CD14-positive monocyte (primary cell): Measurements from ENCODE around the gene CLDND2. TPM values are rescaled to one million over a fixed set of nuclear protein-coding genes. Genes with fewer than 3 reads are reported as not detected.
A peak's percentile ranks its signal among the peaks of the same experiment; 100 is the strongest.

Experiments used
- DNase-seq, 3 donors: peaks; one replicate each; pipeline ENCODE4 v3.0.0-alpha.2; 2011 to 2022
- H2AFZ ChIP-seq: 2 replicates; pipeline ENCODE4 v1.6.0; 2012; ENCODE audit warnings: mild to moderate bottlenecking, low read depth, low read length, inconsistent platforms; ENCODE audit not compliant: insufficient read depth, poor library complexity, severe bottlenecking
- H3K27ac ChIP-seq, 2 donors: 1 replicate in 1 of 2; 2 replicates in 1 of 2; pipeline ENCODE4 v1.5.1; 2012 to 2013; ENCODE audit warnings: low read length in 2 of 2, control low read depth in 1 of 2, inconsistent platforms in 1 of 2, low read depth in 1 of 2, mild to moderate bottlenecking in 1 of 2
- H3K27me3 ChIP-seq, 2 donors: one replicate each; pipeline versions ENCODE4 v1.6.0 to v1.6.1; 2011 to 2013; ENCODE audit warnings: low read length in 2 of 2; ENCODE audit not compliant: control insufficient read depth in 2 of 2, insufficient read depth in 2 of 2
- H3K36me3 ChIP-seq, 2 donors: replicated peaks in 1 of 2; 1 replicate in 1 of 2; 2 replicates in 1 of 2; pipeline versions ENCODE4 v1.5.1 to v1.6.1; 2012 to 2013; ENCODE audit warnings: low read length in 2 of 2, control low read depth in 1 of 2, inconsistent platforms in 1 of 2, mild to moderate bottlenecking in 1 of 2; ENCODE audit not compliant: insufficient read depth in 2 of 2, control insufficient read depth in 1 of 2
- H3K4me1 ChIP-seq, 2 donors: 1 replicate in 1 of 2; 2 replicates in 1 of 2; pipeline versions ENCODE4 v1.5.1 to v1.6.1; 2012 to 2013; ENCODE audit warnings: low read length in 2 of 2, control low read depth in 1 of 2, inconsistent platforms in 1 of 2, mild to moderate bottlenecking in 1 of 2, moderate library complexity in 1 of 2; ENCODE audit not compliant: insufficient read depth in 2 of 2, control insufficient read depth in 1 of 2
- H3K4me2 ChIP-seq: replicated peaks from 2 replicates; pipeline ENCODE3; 2012; ENCODE audit warnings: low read length, moderate library complexity, mild to moderate bottlenecking; ENCODE audit not compliant: poor library complexity, severe bottlenecking; ENCODE audit errors: extremely low read depth
- H3K4me3 ChIP-seq, 3 experiments: fragments of 200-600 bp in 1 of 3; sonication (generic) in 1 of 3; replicated peaks in 1 of 3; 1 replicate in 2 of 3; 2 replicates in 1 of 3; pipeline ENCODE4 v1.5.1; 2011 to 2013; ENCODE audit warnings: low read length in 3 of 3, mild to moderate bottlenecking in 3 of 3, control low read depth in 2 of 3, low read depth in 2 of 3, inconsistent platforms in 1 of 3, moderate library complexity in 1 of 3
- H3K79me2 ChIP-seq: 2 replicates; pipeline ENCODE4 v1.6.0; 2012; ENCODE audit warnings: mild to moderate bottlenecking, control low read depth, inconsistent platforms, low read length, moderate library complexity; ENCODE audit not compliant: insufficient read depth
- H3K9ac ChIP-seq: 2 replicates; pipeline ENCODE4 v1.6.0; 2017; ENCODE audit warnings: low read length, mild to moderate bottlenecking; ENCODE audit not compliant: insufficient read depth, poor library complexity, severe bottlenecking
- H3K9me3 ChIP-seq, 2 donors: replicated peaks in 1 of 2; 1 replicate in 1 of 2; 2 replicates in 1 of 2; pipeline versions ENCODE4 v1.5.1 to v1.6.1; 2012 to 2013; ENCODE audit warnings: low read length in 2 of 2, control low read depth in 1 of 2; ENCODE audit not compliant: control insufficient read depth in 1 of 2, insufficient read depth in 1 of 2
- H4K20me1 ChIP-seq: 2 replicates; pipeline ENCODE4 v1.6.0; 2012; ENCODE audit warnings: mild to moderate bottlenecking, low read length, control low read depth, moderate library complexity; ENCODE audit not compliant: insufficient read depth
- H3K27ac Mint-ChIP-seq, 7 donors: one replicate each; pipeline ENCODE4 v1.8.0; 2020; ENCODE audit warnings: mild to moderate bottlenecking in 7 of 7, mixed read lengths in 7 of 7, moderate library complexity in 6 of 7, inconsistent platforms in 2 of 7
- H3K27me3 Mint-ChIP-seq, 3 donors: one replicate each; pipeline ENCODE4 v1.8.0; 2021 to 2022; ENCODE audit warnings: low read depth in 3 of 3, mild to moderate bottlenecking in 3 of 3, mixed read lengths in 3 of 3, moderate library complexity in 3 of 3, inconsistent platforms in 1 of 3
- H3K36me3 Mint-ChIP-seq, 2 donors: one replicate each; pipeline ENCODE4 v1.8.0; 2020; ENCODE audit warnings: mixed read lengths in 2 of 2, inconsistent platforms in 1 of 2, mild to moderate bottlenecking in 1 of 2
- H3K4me1 Mint-ChIP-seq: one replicate; pipeline ENCODE4 v1.8.0; 2020; ENCODE audit warnings: mild to moderate bottlenecking, mixed read lengths
- H3K4me3 Mint-ChIP-seq, 2 donors: one replicate each; pipeline ENCODE4 v1.8.0; 2020; ENCODE audit warnings: mild to moderate bottlenecking in 2 of 2, mixed read lengths in 2 of 2, moderate library complexity in 1 of 2
- H3K9me3 Mint-ChIP-seq, 7 donors: one replicate each; pipeline ENCODE4 v1.8.0; 2020 to 2022; ENCODE audit warnings: mixed read lengths in 7 of 7, mild to moderate bottlenecking in 6 of 7, moderate library complexity in 6 of 7, inconsistent platforms in 2 of 7
- CTCF ChIP-seq: fragments of 200-600 bp; IDR thresholded peaks from one replicate; pipeline ENCODE4 v1.8.0; 2022; ENCODE audit warnings: antibody characterized with exemption, mild to moderate bottlenecking
- WGBS: methylation state at CpG from one replicate; pipeline ENCODE4 v1.1.5; 2013; ENCODE audit warnings: missing lambda C conversion rate; ENCODE audit not compliant: insufficient coverage; 5-methylcytosine and 5-hydroxymethylcytosine counted together
- intact Hi-C, 2 donors: fragments of 100-400 bp; cut with micrococcal nuclease; formaldehyde crosslinking; loops; one replicate each; pipeline versions ENCODE4 v1.15.0 to v1.15.1; 2023
- polyA plus RNA-seq, 3 donors: library from polyadenylated mRNA; depleted of rRNA in 1 of 3; unstranded in 2 of 3; stranded (reverse) in 1 of 3; fragments of 300-500 nt in 2 of 3; fragments of >200 nt in 1 of 3; fragmentation: Illumina TruSeq in 2 of 3; gene quantifications; 1 replicate in 2 of 3; 2 replicates in 1 of 3; pipeline ENCODE4 v1.2.3, GENCODE V29; 2012 to 2021

CLDND2 gene
- polyA plus RNA-seq, 3 donors = 0.08 TPM; not detected in 2

- Mint-ChIP-seq H3K36me3 (peaks cover 3 to 5% of the 10 kb centered on the region in 2 donors), H3K9me3 (no peaks in the 10 kb centered on the region), H3K27ac (peak overlapping the region; percentile 93 to 99 (median 97)), H3K27me3 (peaks cover 0 to 6% (median 0%) of the 10 kb centered on the region in 3 donors), H3K4me1 (peaks cover 71% of the 10 kb centered on the region), H3K4me3 (peak overlapping the region; percentile 96 to 99)
- no peaks in the 10 kb centered on the region for H3K27me3 ChIP-seq
- peak overlapping the region; percentile 80 for H3K9ac ChIP-seq
- H3K4me2 ChIP-seq = peak overlapping the region; percentile 100
- no peaks in the 10 kb centered on the region for H3K36me3 ChIP-seq
- H4K20me1 ChIP-seq = no peaks in the 10 kb centered on the region
- WGBS = 1% methylated on average over 9 of the region's 15 CpGs
- H3K79me2 ChIP-seq = peaks cover 74% of the 10 kb centered on the region
- H3K9me3 ChIP-seq = no peaks in the 10 kb centered on the region
- peak overlapping the region; percentile 89 to 93 (median 91) for H3K4me3 ChIP-seq
- peak overlapping the region; percentile 90 for H2AFZ ChIP-seq
- intact Hi-C loops = loop anchor here (2.0 to 5.0 kb wide), 2 partner anchors 28 to 40 kb away; no protein-coding TSS in a partner anchor
- DNase-seq = no peak
- peaks cover 46 to 83% of the 10 kb centered on the region in 2 donors for H3K4me1 ChIP-seq
- H3K27ac ChIP-seq = peak overlapping the region; percentile 92 to 93
- no peak for TF ChIP-seq CTCF
Observed at GRCh38 chr19:51367255-51367564, 1.6 kb downstream of the CLDND2 start.

- peak overlapping the region; percentile 100 for H3K4me2 ChIP-seq
- Mint-ChIP-seq H3K4me1 (peaks cover 65% of the 10 kb centered on the region), H3K4me3 (peak overlapping the region; percentile 96 to 99), H3K9me3 (no peaks in the 10 kb centered on the region), H3K36me3 (peaks cover 5 to 7% of the 10 kb centered on the region in 2 donors), H3K27me3 (peaks cover 0 to 4% (median 0%) of the 10 kb centered on the region in 3 donors), H3K27ac (peak overlapping the region; percentile 93 to 99 (median 97))
- H3K27ac ChIP-seq = peak overlapping the region; percentile 92 to 93
- H3K9me3 ChIP-seq = no peaks in the 10 kb centered on the region
- peak overlapping the region; percentile 80 for H3K9ac ChIP-seq
- H3K79me2 ChIP-seq = peaks cover 69% of the 10 kb centered on the region
- no peaks in the 10 kb centered on the region for H3K36me3 ChIP-seq
- intact Hi-C loops = loop anchor here (2.0 to 5.0 kb wide), 2 partner anchors 28 to 39 kb away; no protein-coding TSS in a partner anchor
- H3K4me1 ChIP-seq = peaks cover 40 to 78% of the 10 kb centered on the region in 2 donors
- peak overlapping the region; percentile 89 to 93 (median 91) for H3K4me3 ChIP-seq
- no peaks in the 10 kb centered on the region for H4K20me1 ChIP-seq
- H2AFZ ChIP-seq = peak overlapping the region; percentile 90
- TF ChIP-seq CTCF = no peak
- 0% methylated on average over 36 of the region's 54 CpGs for WGBS
- DNase-seq = peak; percentile 95 to 96 (median 95)
- H3K27me3 ChIP-seq = no peaks in the 10 kb centered on the region
Observed at GRCh38 chr19:51366389-51367254, 2.2 kb downstream of the CLDND2 start.
